Measurements from ENCODE around the gene TENT4B.

DNA sequence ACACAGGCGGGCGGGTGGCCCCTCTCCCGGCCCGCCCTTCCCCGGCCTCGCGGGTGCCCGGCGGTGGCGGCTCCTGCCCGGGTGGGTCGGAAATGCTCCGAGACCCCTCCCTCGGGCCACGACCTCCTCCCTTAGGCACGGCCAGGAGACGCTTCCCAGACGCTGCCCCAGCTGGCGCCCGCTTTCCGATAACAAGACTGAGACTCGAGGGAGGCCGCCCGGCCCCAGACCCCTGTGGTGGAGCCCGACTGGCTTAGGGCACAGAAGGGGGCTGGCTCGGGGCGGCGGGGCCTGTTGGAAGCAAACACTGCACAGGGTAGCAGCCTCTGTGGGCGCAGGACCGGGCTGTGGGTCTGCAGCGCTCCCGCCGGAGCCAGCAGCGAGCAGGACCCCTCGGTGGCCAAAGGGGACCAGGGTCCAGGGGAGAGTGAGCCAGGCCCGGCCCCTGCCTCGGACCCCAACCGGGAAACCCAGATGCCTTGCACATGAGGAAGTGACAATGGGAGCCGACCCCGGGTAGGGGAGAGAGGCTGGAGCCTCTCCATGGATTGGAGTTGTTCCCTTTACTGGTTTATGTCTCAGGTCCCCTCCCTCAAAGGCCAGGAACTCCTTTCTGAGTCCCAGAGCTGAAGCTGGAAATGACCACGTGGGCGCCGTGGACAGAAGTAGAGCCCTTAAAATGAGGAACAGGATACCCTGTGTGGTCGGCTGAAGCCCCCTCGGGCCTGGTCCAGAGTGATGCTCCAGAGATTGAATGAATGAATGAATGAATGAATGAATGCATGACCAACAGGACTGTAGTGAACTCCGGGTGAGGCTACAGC is 93.4 kb downstream of the TENT4B start:
- TF ChIP-seq, protein P1, sequence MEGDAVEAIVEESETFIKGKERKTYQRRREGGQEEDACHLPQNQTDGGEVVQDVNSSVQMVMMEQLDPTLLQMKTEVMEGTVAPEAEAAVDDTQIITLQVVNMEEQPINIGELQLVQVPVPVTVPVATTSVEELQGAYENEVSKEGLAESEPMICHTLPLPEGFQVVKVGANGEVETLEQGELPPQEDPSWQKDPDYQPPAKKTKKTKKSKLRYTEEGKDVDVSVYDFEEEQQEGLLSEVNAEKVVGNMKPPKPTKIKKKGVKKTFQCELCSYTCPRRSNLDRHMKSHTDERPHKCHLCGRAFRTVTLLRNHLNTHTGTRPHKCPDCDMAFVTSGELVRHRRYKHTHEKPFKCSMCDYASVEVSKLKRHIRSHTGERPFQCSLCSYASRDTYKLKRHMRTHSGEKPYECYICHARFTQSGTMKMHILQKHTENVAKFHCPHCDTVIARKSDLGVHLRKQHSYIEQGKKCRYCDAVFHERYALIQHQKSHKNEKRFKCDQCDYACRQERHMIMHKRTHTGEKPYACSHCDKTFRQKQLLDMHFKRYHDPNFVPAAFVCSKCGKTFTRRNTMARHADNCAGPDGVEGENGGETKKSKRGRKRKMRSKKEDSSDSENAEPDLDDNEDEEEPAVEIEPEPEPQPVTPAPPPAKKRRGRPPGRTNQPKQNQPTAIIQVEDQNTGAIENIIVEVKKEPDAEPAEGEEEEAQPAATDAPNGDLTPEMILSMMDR (IDR thresholded peaks at IDR 0.05; ENCODE audit: poor library complexity), result no peak
- TF ChIP-seq EZH2 (IDR thresholded peaks at IDR 0.05; ENCODE audit: borderline replicate concordance), result no peak

Data from hepatocyte (in vitro differentiated cells).